Measurements from ENCODE around the gene PPP6R3. TPM values are rescaled to one million over a fixed set of nuclear protein-coding genes. Genes with fewer than 3 reads are reported as not detected.

Gene PPP6R3
- total and polyA plus RNA-seq, 2 of the 8 experiments (the other 6 are each of a cell fraction or from before 2014, with no cell fraction given): 44.6 to 150 TPM

GRCh38 chr11:68411501-68411991 is 49.0 kb upstream of the PPP6R3 start:
- no peak overlapping the region for H3K56ac ChIP-seq (replicated peaks; ENCODE audit: insufficient read length, low read depth, low read length)
- peaks cover 0 to 4% of the 10 kb centered on the region in 2 experiments for H4K20me1 ChIP-seq (replicated peaks in 1 of 2; ENCODE audit: control insufficient read depth in 1 of 2, insufficient read depth in 2 of 2, low read length in 2 of 2)
- no peak overlapping the region for H2AK5ac ChIP-seq (ENCODE audit: low read depth, low read length)
- no peaks in the 10 kb centered on the region for H3K79me2 ChIP-seq (ENCODE audit: control insufficient read depth in 1 of 2, insufficient read depth in 2 of 2, low read length in 2 of 2)
- H2BK5ac ChIP-seq (ENCODE audit: low read depth, low read length): no peak overlapping the region
- DNase-seq (ENCODE audit: low read depth in 1 of 2, low spot score in 2 of 2): no peak
- ChIA-PET POLR2A (ENCODE audit: partially characterized antibody) (no interaction called here), CTCF (ENCODE audit: partially characterized antibody) (interaction anchor here (1.0 to 2.0 kb wide), 2 partner anchors 8 to 10 kb away, joined by 3 to 8 read pairs; no protein-coding TSS in a partner anchor)
- no peak overlapping the region for H3K18ac ChIP-seq (ENCODE audit: extremely low read depth, low read length)
- H3K4ac ChIP-seq (replicated peaks; ENCODE audit: insufficient read length, low read depth, low read length): no peak overlapping the region
- no peaks in the 10 kb centered on the region for H3K23me2 ChIP-seq (ENCODE audit: low read depth, low read length)
- no peaks in the 10 kb centered on the region for H3K79me1 ChIP-seq (ENCODE audit: low read depth, low read length)
- no peak overlapping the region for H3K4me3 ChIP-seq (ENCODE audit: extremely low read depth in 1 of 4, insufficient read depth in 2 of 4, low read depth in 3 of 4, low read length in 4 of 4)
- no peak overlapping the region for H3K27ac ChIP-seq (ENCODE audit: low read depth, low read length)
- H2BK120ac ChIP-seq (replicated peaks; ENCODE audit: low read depth, low read length): no peak overlapping the region
- no peak overlapping the region for H3K4me2 ChIP-seq (ENCODE audit: insufficient read depth in 1 of 2, low read depth in 2 of 2, low read length in 2 of 2)
- no peaks in the 10 kb centered on the region for H3K27me3 ChIP-seq (replicated peaks in 1 of 4; ENCODE audit: control insufficient read depth in 3 of 4, extremely low read depth in 1 of 4, insufficient read depth in 3 of 4, low read length in 3 of 4)
- no peak overlapping the region for H2BK20ac ChIP-seq (ENCODE audit: low read length)
- H2BK12ac ChIP-seq (ENCODE audit: low read depth, low read length): no peak overlapping the region
- no peaks in the 10 kb centered on the region for H3K9me3 ChIP-seq (ENCODE audit: insufficient read depth in 2 of 2, low read depth in 1 of 2, low read length in 1 of 2)
- no peak overlapping the region for H2AFZ ChIP-seq (ENCODE audit: low read length)
- no peak for FAIRE-seq
- no peak overlapping the region for H3K9ac ChIP-seq (replicated peaks in 1 of 4; ENCODE audit: extremely low read depth in 1 of 4, low read depth in 3 of 4, low read length in 3 of 4)
- no peaks in the 10 kb centered on the region for H3K4me1 ChIP-seq (replicated peaks in 1 of 4; ENCODE audit: control insufficient read depth in 3 of 4, insufficient read depth in 4 of 4, low read length in 3 of 4)
- H4K91ac ChIP-seq (replicated peaks; ENCODE audit: insufficient read length, low read length): no peak overlapping the region
- no peak overlapping the region for H4K8ac ChIP-seq (ENCODE audit: extremely low read depth, insufficient read depth, low read length)
- H4K5ac ChIP-seq (ENCODE audit: insufficient read length, low read depth, low read length): no peak overlapping the region
- no peak overlapping the region for H2BK15ac ChIP-seq (ENCODE audit: low read length)
- H3K36me3 ChIP-seq (ENCODE audit: control insufficient read depth in 2 of 4, insufficient read depth in 4 of 4, low read length in 3 of 4): peaks cover 9 to 39% (median 29%) of the 10 kb centered on the region in 4 experiments; a peak in 7 of 8 replicates
- H3K23ac ChIP-seq (ENCODE audit: insufficient read length): no peak overlapping the region
- WGBS, 2 experiments (ENCODE audit: extremely low coverage in 1 of 2, insufficient coverage in 1 of 2, insufficient read length in 1 of 2, insufficient replicate concordance in 2 of 2, low coverage in 1 of 2, low lambda C conversion rate in 2 of 2, missing lambda C conversion rate in 1 of 2): 91% methylated on average over 14 of the region's 17 CpGs; no CpG with 5 or more reads in 1 of the 2 experiments
- H3K14ac ChIP-seq (ENCODE audit: insufficient read length): no peak overlapping the region
- no peak for TF ChIP-seq USF2 (IDR thresholded peaks at IDR 0.05; ENCODE audit: low read length)
- TF ChIP-seq HDAC2 (IDR thresholded peaks at IDR 0.05; ENCODE audit: borderline replicate concordance in 1 of 2, low read depth in 2 of 2, low read length in 2 of 2): no peak
- TF ChIP-seq TBP (IDR thresholded peaks at IDR 0.05; ENCODE audit: low read depth, low read length): no peak
- no peak for TF ChIP-seq CTCF (IDR thresholded peaks at IDR 0.05; ENCODE audit: control extremely low read depth in 1 of 3, insufficient read depth in 1 of 3, low read depth in 1 of 3, low read length in 3 of 3)
- no peak for TF ChIP-seq TAF1 (IDR thresholded peaks at IDR 0.05; ENCODE audit: low read depth, low read length)
- TF ChIP-seq SP4 (IDR thresholded peaks at IDR 0.05; ENCODE audit: low read length): no peak
- no peak for TF ChIP-seq JUND (IDR thresholded peaks at IDR 0.05; ENCODE audit: low read length)
- no peak for TF ChIP-seq RFX5 (IDR thresholded peaks at IDR 0.05; ENCODE audit: borderline replicate concordance, low read depth, low read length)
